ENCODE data around the gene CENPK. TPM values are rescaled to one million over a fixed set of nuclear protein-coding genes. Genes with fewer than 3 reads are reported as not detected.

CENPK gene
- total and polyA plus RNA-seq, 5 experiments from 2014 or later, result 28.6 to 71.0 (median 39.8) TPM

GRCh38 chr5:65555287-65555686, 7.7 kb downstream of the CENPK start:
- ATAC-seq (no peak), DNase-seq (no peak)
- peaks cover 0 to 21% (median 8%) of the 10 kb centered on the region in 4 donors for H3K4me1 Mint-ChIP-seq
- no peak overlapping the region for H3K4me3 Mint-ChIP-seq
- no peaks in the 10 kb centered on the region for H3K9me3 Mint-ChIP-seq
- H3K27me3 Mint-ChIP-seq, result no peaks in the 10 kb centered on the region
- peaks cover 3 to 10% (median 6%) of the 10 kb centered on the region in 3 donors for H3K36me3 Mint-ChIP-seq
- no peak overlapping the region for H3K27ac Mint-ChIP-seq
- POLR2A ChIA-PET, result no interaction called here

GRCh38 chr5:65553941-65554340, 9.0 kb downstream of the CENPK start:
- Mint-ChIP-seq H3K9me3 (no peaks in the 10 kb centered on the region), H3K27ac (peak overlapping the region in 1 of 10 donors; percentile 8), H3K36me3 (peaks cover 3 to 14% (median 6%) of the 10 kb centered on the region in 3 donors), H3K4me1 (peaks cover 0 to 22% (median 8%) of the 10 kb centered on the region in 4 donors), H3K4me3 (no peak overlapping the region), H3K27me3 (no peaks in the 10 kb centered on the region)
- ATAC-seq, result no peak
- POLR2A ChIA-PET, result interaction anchor here (1.0 kb wide), 1 partner anchor 9 kb away, joined by 4 read pairs; the partner anchor contains the start of genes CENPK and PPWD1
- no peak for DNase-seq

- Mint-ChIP-seq H3K27me3 (no peaks in the 10 kb centered on the region), H3K27ac (no peak overlapping the region), H3K9me3 (no peaks in the 10 kb centered on the region), H3K4me1 (peaks cover 0 to 2% (median 0%) of the 10 kb centered on the region in 4 donors), H3K4me3 (no peak overlapping the region), H3K36me3 (peaks cover 0 to 29% (median 0%) of the 10 kb centered on the region in 3 donors)
- POLR2A ChIA-PET, result interaction anchor here (4.6 kb wide), 1 partner anchor 15 kb away, joined by 20 read pairs; the partner anchor contains the start of genes CENPK and PPWD1
- no peak for DNase-seq
- no peak for ATAC-seq
Observed at GRCh38 chr5:65548281-65548680, 14.7 kb downstream of the CENPK start.

- Mint-ChIP-seq H3K4me1 (peaks cover 0 to 2% (median 0%) of the 10 kb centered on the region in 4 donors), H3K36me3 (peaks cover 4 to 41% (median 13%) of the 10 kb centered on the region in 3 donors), H3K9me3 (no peaks in the 10 kb centered on the region), H3K27me3 (no peaks in the 10 kb centered on the region), H3K4me3 (no peak overlapping the region), H3K27ac (peak overlapping the region in 1 of 10 donors; percentile 11)
- ATAC-seq (no peak), DNase-seq (no peak)
- POLR2A ChIA-PET, result no interaction called here
Observed at GRCh38 chr5:65546141-65546540, 16.8 kb downstream of the CENPK start.

GRCh38 chr5:65544473-65544872, 18.5 kb downstream of the CENPK start:
- Mint-ChIP-seq H3K27ac (no peak overlapping the region), H3K36me3 (peaks cover 4 to 38% (median 18%) of the 10 kb centered on the region in 3 donors), H3K9me3 (no peaks in the 10 kb centered on the region), H3K4me1 (no peaks in the 10 kb centered on the region), H3K4me3 (no peak overlapping the region), H3K27me3 (no peaks in the 10 kb centered on the region)
- POLR2A ChIA-PET, result no interaction called here
- ATAC-seq, result no peak
- no peak for DNase-seq

GRCh38 chr5:65539827-65540226, 23.1 kb downstream of the CENPK start:
- Mint-ChIP-seq H3K27ac (no peak overlapping the region), H3K9me3 (no peaks in the 10 kb centered on the region), H3K36me3 (peaks cover 8 to 35% (median 18%) of the 10 kb centered on the region in 3 donors), H3K4me3 (no peak overlapping the region), H3K27me3 (no peaks in the 10 kb centered on the region), H3K4me1 (no peaks in the 10 kb centered on the region)
- POLR2A ChIA-PET, result no interaction called here
- DNase-seq (no peak), ATAC-seq (no peak)

GRCh38 chr5:65535529-65535987, 27.4 kb downstream of the CENPK start:
- POLR2A ChIA-PET, result no interaction called here
- Mint-ChIP-seq H3K4me3 (no peak overlapping the region), H3K9me3 (no peaks in the 10 kb centered on the region), H3K27me3 (no peaks in the 10 kb centered on the region), H3K27ac (peak overlapping the region in 2 of 10 donors; percentile 53 to 55), H3K36me3 (peaks cover 0 to 11% (median 4%) of the 10 kb centered on the region in 3 donors), H3K4me1 (no peaks in the 10 kb centered on the region)
- ATAC-seq (no peak), DNase-seq (no peak)

GRCh38 chr5:65530904-65531303, 32.1 kb downstream of the CENPK start:
- no peak for ATAC-seq
- H3K36me3 Mint-ChIP-seq, result peaks cover 0 to 4% (median 0%) of the 10 kb centered on the region in 3 donors
- POLR2A ChIA-PET, result no interaction called here
- no peaks in the 10 kb centered on the region for H3K9me3 Mint-ChIP-seq
- no peak overlapping the region for H3K27ac Mint-ChIP-seq
- no peak overlapping the region for H3K4me3 Mint-ChIP-seq
- H3K4me1 Mint-ChIP-seq, result no peaks in the 10 kb centered on the region
- no peaks in the 10 kb centered on the region for H3K27me3 Mint-ChIP-seq
- no peak for DNase-seq

GRCh38 chr5:65525726-65526125, 37.2 kb downstream of the CENPK start:
- ATAC-seq, result no peak
- no peaks in the 10 kb centered on the region for H3K9me3 Mint-ChIP-seq

GRCh38 chr5:65512170-65512937, 50.6 kb downstream of the CENPK start:
- ATAC-seq (no peak), DNase-seq (no peak)
- Mint-ChIP-seq H3K4me1 (no peaks in the 10 kb centered on the region), H3K27me3 (peaks cover 0 to 3% (median 0%) of the 10 kb centered on the region in 5 donors), H3K27ac (no peak overlapping the region), H3K9me3 (no peaks in the 10 kb centered on the region), H3K4me3 (no peak overlapping the region), H3K36me3 (peaks cover 0 to 6% (median 0%) of the 10 kb centered on the region in 3 donors)
- POLR2A ChIA-PET, result no interaction called here

More at GRCh38 chr5:65525726-65526125, 37.2 kb downstream of the CENPK start:
- Mint-ChIP-seq H3K4me3 (no peak overlapping the region), H3K4me1 (no peaks in the 10 kb centered on the region), H3K27ac (no peak overlapping the region), H3K27me3 (no peaks in the 10 kb centered on the region), H3K36me3 (peaks cover 0 to 9% (median 0%) of the 10 kb centered on the region in 3 donors)
- POLR2A ChIA-PET, result no interaction called here
- DNase-seq, result no peak

- POLR2A ChIA-PET, result no interaction called here
- peaks cover 0 to 3% (median 0%) of the 10 kb centered on the region in 5 donors for H3K27me3 Mint-ChIP-seq
- no peak for DNase-seq
- no peak overlapping the region for H3K27ac Mint-ChIP-seq
- H3K9me3 Mint-ChIP-seq, result no peaks in the 10 kb centered on the region
- no peaks in the 10 kb centered on the region for H3K36me3 Mint-ChIP-seq
- no peak for ATAC-seq
- H3K4me1 Mint-ChIP-seq, result no peaks in the 10 kb centered on the region
- H3K4me3 Mint-ChIP-seq, result no peak overlapping the region
Observed at GRCh38 chr5:65508978-65509377, 54.0 kb downstream of the CENPK start.

GRCh38 chr5:65506961-65507360, 56.0 kb downstream of the CENPK start:
- Mint-ChIP-seq H3K9me3 (peaks cover 0 to 3% (median 0%) of the 10 kb centered on the region in 9 donors), H3K4me3 (no peak overlapping the region), H3K27me3 (peaks cover 0 to 3% (median 0%) of the 10 kb centered on the region in 5 donors), H3K4me1 (no peaks in the 10 kb centered on the region), H3K36me3 (peaks cover 0 to 3% (median 0%) of the 10 kb centered on the region in 3 donors), H3K27ac (no peak overlapping the region)
- ATAC-seq, result no peak
- no peak for DNase-seq
- POLR2A ChIA-PET, result no interaction called here

- POLR2A ChIA-PET, result no interaction called here
- Mint-ChIP-seq H3K4me3 (no peak overlapping the region), H3K27ac (peak overlapping the region in 1 of 10 donors; percentile 2), H3K4me1 (no peaks in the 10 kb centered on the region), H3K9me3 (no peaks in the 10 kb centered on the region), H3K27me3 (no peaks in the 10 kb centered on the region), H3K36me3 (no peaks in the 10 kb centered on the region)
- ATAC-seq (no peak), DNase-seq (no peak)
Observed at GRCh38 chr5:65489119-65489518, 73.8 kb downstream of the CENPK start.

All from naive thymus-derived CD8-positive, alpha-beta T cell (primary cell).